ENCODE measurements around the gene MAP9. TPM values are rescaled to one million over a fixed set of nuclear protein-coding genes. Genes with fewer than 3 reads are reported as not detected.

The MAP9 gene
- total RNA-seq, 2 experiments from 2014 or later = 6.7 to 7.0 TPM

GRCh38 chr4:155399974-155400697 lies 23.4 kb upstream of the MAP9 start:
- H3K36me3 Mint-ChIP-seq (ENCODE audit: low read depth) = no peaks in the 10 kb centered on the region
- DNase-seq = no peak
- POLR2A ChIA-PET = no interaction called here
- no peaks in the 10 kb centered on the region for H3K9me3 Mint-ChIP-seq (ENCODE audit: insufficient read depth)
- no peaks in the 10 kb centered on the region for H3K27me3 Mint-ChIP-seq (ENCODE audit: low read depth)
- H3K4me1 Mint-ChIP-seq (ENCODE audit: low read depth) = no peaks in the 10 kb centered on the region
- CTCF ChIA-PET = no interaction called here
- H3K4me3 Mint-ChIP-seq = no peak overlapping the region
- ATAC-seq = no peak
- no peak overlapping the region for H3K27ac Mint-ChIP-seq

- Mint-ChIP-seq H3K4me1 (ENCODE audit: low read depth) (no peaks in the 10 kb centered on the region), H3K4me3 (no peak overlapping the region), H3K36me3 (ENCODE audit: low read depth) (no peaks in the 10 kb centered on the region), H3K27ac (no peak overlapping the region), H3K9me3 (ENCODE audit: insufficient read depth) (no peaks in the 10 kb centered on the region), H3K27me3 (ENCODE audit: low read depth) (peaks cover 6% of the 10 kb centered on the region)
- POLR2A ChIA-PET = no interaction called here
- ATAC-seq (no peak), DNase-seq (no peak)
- CTCF ChIA-PET = no interaction called here
Observed at GRCh38 chr4:155392481-155393184, 15.9 kb upstream of the MAP9 start.

- ATAC-seq (no peak), DNase-seq (no peak)
- H3K27ac Mint-ChIP-seq = no peak overlapping the region
- no peak overlapping the region for H3K4me3 Mint-ChIP-seq
- no peaks in the 10 kb centered on the region for H3K4me1 Mint-ChIP-seq (ENCODE audit: low read depth)
- no peaks in the 10 kb centered on the region for H3K9me3 Mint-ChIP-seq (ENCODE audit: insufficient read depth)
- POLR2A ChIA-PET = no interaction called here
- H3K27me3 Mint-ChIP-seq (ENCODE audit: low read depth) = peaks cover 6% of the 10 kb centered on the region
- CTCF ChIA-PET = no interaction called here
- no peaks in the 10 kb centered on the region for H3K36me3 Mint-ChIP-seq (ENCODE audit: low read depth)
Observed at GRCh38 chr4:155391932-155392331, 15.2 kb upstream of the MAP9 start.

- Mint-ChIP-seq H3K27ac (no peak overlapping the region), H3K4me1 (ENCODE audit: low read depth) (no peaks in the 10 kb centered on the region), H3K4me3 (no peak overlapping the region), H3K36me3 (ENCODE audit: low read depth) (no peaks in the 10 kb centered on the region), H3K27me3 (ENCODE audit: low read depth) (peaks cover 3% of the 10 kb centered on the region), H3K9me3 (ENCODE audit: insufficient read depth) (no peaks in the 10 kb centered on the region)
- ChIA-PET POLR2A (no interaction called here), CTCF (no interaction called here)
- DNase-seq = no peak
- ATAC-seq = no peak
Observed at GRCh38 chr4:155388162-155388561, 11.4 kb upstream of the MAP9 start.

- POLR2A ChIA-PET = no interaction called here
- Mint-ChIP-seq H3K27ac (no peak overlapping the region), H3K4me1 (ENCODE audit: low read depth) (no peaks in the 10 kb centered on the region), H3K27me3 (ENCODE audit: low read depth) (peaks cover 8% of the 10 kb centered on the region), H3K4me3 (no peak overlapping the region), H3K36me3 (ENCODE audit: low read depth) (no peaks in the 10 kb centered on the region), H3K9me3 (ENCODE audit: insufficient read depth) (no peaks in the 10 kb centered on the region)
- CTCF ChIA-PET = no interaction called here
- ATAC-seq = no peak
- DNase-seq = no peak
Observed at GRCh38 chr4:155383541-155383940, 6.8 kb upstream of the MAP9 start.

- Mint-ChIP-seq H3K9me3 (ENCODE audit: insufficient read depth) (no peaks in the 10 kb centered on the region), H3K27me3 (ENCODE audit: low read depth) (peaks cover 8% of the 10 kb centered on the region), H3K4me1 (ENCODE audit: low read depth) (peaks cover 18% of the 10 kb centered on the region), H3K36me3 (ENCODE audit: low read depth) (no peaks in the 10 kb centered on the region), H3K27ac (peak overlapping the region; percentile 87), H3K4me3 (peak overlapping the region; percentile 82)
- ChIA-PET CTCF (no interaction called here), POLR2A (no interaction called here)
- no peak for DNase-seq
- no peak for ATAC-seq
Observed at GRCh38 chr4:155377276-155377675, 511 bp upstream of the MAP9 start.

GRCh38 chr4:155371432-155372043 lies 5.2 kb downstream of the MAP9 start:
- no peak for DNase-seq
- no peak overlapping the region for H3K4me3 Mint-ChIP-seq
- H3K27me3 Mint-ChIP-seq (ENCODE audit: low read depth) = no peaks in the 10 kb centered on the region
- no peaks in the 10 kb centered on the region for H3K36me3 Mint-ChIP-seq (ENCODE audit: low read depth)
- peaks cover 14% of the 10 kb centered on the region for H3K4me1 Mint-ChIP-seq (ENCODE audit: low read depth)
- ATAC-seq = no peak
- H3K9me3 Mint-ChIP-seq (ENCODE audit: insufficient read depth) = no peaks in the 10 kb centered on the region
- H3K27ac Mint-ChIP-seq = no peak overlapping the region
- POLR2A ChIA-PET = no interaction called here
- CTCF ChIA-PET = interaction anchor here (1.5 to 2.0 kb wide), 2 partner anchors 8 to 821 kb away, joined by 6 to 9 read pairs; partner anchors contain the start of gene PLRG1

GRCh38 chr4:155367608-155368007 lies 9.2 kb downstream of the MAP9 start:
- ChIA-PET CTCF (interaction anchor here (1.1 kb wide), 2 partner anchors 8 to 561 kb away, joined by 3 read pairs; no protein-coding TSS in a partner anchor), POLR2A (no interaction called here)
- Mint-ChIP-seq H3K27ac (no peak overlapping the region), H3K27me3 (ENCODE audit: low read depth) (no peaks in the 10 kb centered on the region), H3K9me3 (ENCODE audit: insufficient read depth) (no peaks in the 10 kb centered on the region), H3K4me1 (ENCODE audit: low read depth) (peaks cover 3% of the 10 kb centered on the region), H3K36me3 (ENCODE audit: low read depth) (no peaks in the 10 kb centered on the region), H3K4me3 (no peak overlapping the region)
- no peak for ATAC-seq
- no peak for DNase-seq

GRCh38 chr4:155353923-155354540 lies 22.7 kb downstream of the MAP9 start:
- ATAC-seq = no peak
- H3K27ac Mint-ChIP-seq = no peak overlapping the region
- DNase-seq = peak; percentile 49
- POLR2A ChIA-PET = no interaction called here
- no peaks in the 10 kb centered on the region for H3K4me1 Mint-ChIP-seq (ENCODE audit: low read depth)
- H3K27me3 Mint-ChIP-seq (ENCODE audit: low read depth) = no peaks in the 10 kb centered on the region
- no peak overlapping the region for H3K4me3 Mint-ChIP-seq
- CTCF ChIA-PET = interaction anchor here (0.6 kb wide), 1 partner anchor 9 kb away, joined by 3 read pairs; no protein-coding TSS in a partner anchor
- no peaks in the 10 kb centered on the region for H3K9me3 Mint-ChIP-seq (ENCODE audit: insufficient read depth)
- no peaks in the 10 kb centered on the region for H3K36me3 Mint-ChIP-seq (ENCODE audit: low read depth)

GRCh38 chr4:155342142-155342541 lies 34.6 kb downstream of the MAP9 start:
- H3K27ac Mint-ChIP-seq = no peak overlapping the region
- CTCF ChIA-PET = no interaction called here
- H3K9me3 Mint-ChIP-seq (ENCODE audit: insufficient read depth) = no peaks in the 10 kb centered on the region
- DNase-seq (no peak), ATAC-seq (no peak)
- POLR2A ChIA-PET = no interaction called here
- H3K4me3 Mint-ChIP-seq = no peak overlapping the region
- no peaks in the 10 kb centered on the region for H3K4me1 Mint-ChIP-seq (ENCODE audit: low read depth)
- no peaks in the 10 kb centered on the region for H3K27me3 Mint-ChIP-seq (ENCODE audit: low read depth)
- no peaks in the 10 kb centered on the region for H3K36me3 Mint-ChIP-seq (ENCODE audit: low read depth)

- ATAC-seq = no peak
- H3K36me3 Mint-ChIP-seq (ENCODE audit: low read depth) = no peaks in the 10 kb centered on the region
- H3K27me3 Mint-ChIP-seq (ENCODE audit: low read depth) = no peaks in the 10 kb centered on the region
- H3K4me1 Mint-ChIP-seq (ENCODE audit: low read depth) = no peaks in the 10 kb centered on the region
- H3K27ac Mint-ChIP-seq = no peak overlapping the region
- no peak overlapping the region for H3K4me3 Mint-ChIP-seq
- ChIA-PET CTCF (no interaction called here), POLR2A (no interaction called here)
- DNase-seq = no peak
- H3K9me3 Mint-ChIP-seq (ENCODE audit: insufficient read depth) = no peaks in the 10 kb centered on the region
Observed at GRCh38 chr4:155339999-155340398, 36.8 kb downstream of the MAP9 start.

- Mint-ChIP-seq H3K27me3 (ENCODE audit: low read depth) (no peaks in the 10 kb centered on the region), H3K4me1 (ENCODE audit: low read depth) (no peaks in the 10 kb centered on the region), H3K4me3 (no peak overlapping the region), H3K36me3 (ENCODE audit: low read depth) (no peaks in the 10 kb centered on the region), H3K27ac (no peak overlapping the region), H3K9me3 (ENCODE audit: insufficient read depth) (no peaks in the 10 kb centered on the region)
- DNase-seq (no peak), ATAC-seq (no peak)
- ChIA-PET POLR2A (no interaction called here), CTCF (no interaction called here)
Observed at GRCh38 chr4:155339588-155339987, 37.2 kb downstream of the MAP9 start.
